Measurements from ENCODE around the gene STAT6. TPM values are rescaled to one million over a fixed set of nuclear protein-coding genes. Genes with fewer than 3 reads are reported as not detected.
"Not testable (repeated sequence)": the region's sequence is repeated elsewhere in the genome, so short reads cannot be mapped to it uniquely, and the experiment has no call there.

The STAT6 gene
- total and polyA plus RNA-seq, 4 donors, result 99.8 to 382 (median 229) TPM

- intact Hi-C loops (cut with DNase I), result no loop called here
- ATAC-seq (ENCODE audit: low FRiP score) (no peak), DNase-seq (no peak)
- no peak overlapping the region for H3K4me3 ChIP-seq (ENCODE audit: low read length in 2 of 2)
- peaks cover 2 to 4% of the 10 kb centered on the region in 2 donors for H3K4me1 ChIP-seq (ENCODE audit: control insufficient read depth in 1 of 2, insufficient read depth in 2 of 2, low read length in 2 of 2)
- no peaks in the 10 kb centered on the region for H3K36me3 ChIP-seq (ENCODE audit: control insufficient read depth in 1 of 2, insufficient read depth in 2 of 2, low read length in 1 of 2)
- no peaks in the 10 kb centered on the region for H3K27me3 ChIP-seq (ENCODE audit: control insufficient read depth in 1 of 2, insufficient read depth in 2 of 2, low read length in 1 of 2)
- H3K27ac ChIP-seq (ENCODE audit: low read depth in 1 of 2, low read length in 2 of 2), result no peak overlapping the region
- no peaks in the 10 kb centered on the region for H3K9me3 ChIP-seq (ENCODE audit: control insufficient read depth, low read length)
- WGBS, 2 donors, result 94% methylated on average over 11 of the region's 11 CpGs
Observed at GRCh38 chr12:57126061-57126460, 14.9 kb upstream of the STAT6 start.

GRCh38 chr12:57124261-57124877 is 13.2 kb upstream of the STAT6 start:
- ATAC-seq (ENCODE audit: low FRiP score) (peak; percentile 76), DNase-seq (peak in 1 of 2 donors; percentile 73)
- intact Hi-C loops (cut with DNase I), result loop anchor here (2.0 kb wide), 3 partner anchors 50 to 58 kb away; no protein-coding TSS in a partner anchor
- Histone ChIP-seq H3K27ac (ENCODE audit: low read depth in 1 of 2, low read length in 2 of 2) (no peak overlapping the region), H3K4me3 (ENCODE audit: low read length in 2 of 2) (no peak overlapping the region), H3K27me3 (ENCODE audit: control insufficient read depth in 1 of 2, insufficient read depth in 2 of 2, low read length in 1 of 2) (no peaks in the 10 kb centered on the region), H3K36me3 (ENCODE audit: control insufficient read depth in 1 of 2, insufficient read depth in 2 of 2, low read length in 1 of 2) (no peaks in the 10 kb centered on the region), H3K4me1 (ENCODE audit: control insufficient read depth in 1 of 2, insufficient read depth in 2 of 2, low read length in 2 of 2) (no peaks in the 10 kb centered on the region), H3K9me3 (ENCODE audit: control insufficient read depth, low read length) (no peaks in the 10 kb centered on the region)
- 13 to 14% methylated on average over 10 of the region's 10 CpGs for WGBS, 2 donors

- H3K27me3 ChIP-seq (ENCODE audit: control insufficient read depth in 1 of 2, insufficient read depth in 2 of 2, low read length in 1 of 2), result no peaks in the 10 kb centered on the region
- H3K9me3 ChIP-seq (ENCODE audit: control insufficient read depth, low read length), result no peaks in the 10 kb centered on the region
- no peak overlapping the region for H3K27ac ChIP-seq (ENCODE audit: low read depth in 1 of 2, low read length in 2 of 2)
- no peak for ATAC-seq (ENCODE audit: low FRiP score)
- intact Hi-C loops (cut with DNase I), result loop anchor here (2.0 kb wide), 3 partner anchors 51 to 59 kb away; no protein-coding TSS in a partner anchor
- no peak overlapping the region for H3K4me3 ChIP-seq (ENCODE audit: low read length in 2 of 2)
- DNase-seq, result no peak
- 26 to 28% methylated on average over 2 of the region's 2 CpGs for WGBS, 2 donors
- no peaks in the 10 kb centered on the region for H3K36me3 ChIP-seq (ENCODE audit: control insufficient read depth in 1 of 2, insufficient read depth in 2 of 2, low read length in 1 of 2)
- H3K4me1 ChIP-seq (ENCODE audit: control insufficient read depth in 1 of 2, insufficient read depth in 2 of 2, low read length in 2 of 2), result no peaks in the 10 kb centered on the region
Observed at GRCh38 chr12:57123813-57124212, 12.7 kb upstream of the STAT6 start.

- H3K4me3 ChIP-seq (ENCODE audit: low read length in 2 of 2); H3K27ac ChIP-seq (ENCODE audit: low read depth in 1 of 2, low read length in 2 of 2); H3K36me3 ChIP-seq (ENCODE audit: control insufficient read depth in 1 of 2, insufficient read depth in 2 of 2, low read length in 1 of 2); H3K27me3 ChIP-seq (ENCODE audit: control insufficient read depth in 1 of 2, insufficient read depth in 2 of 2, low read length in 1 of 2); H3K9me3 ChIP-seq (ENCODE audit: control insufficient read depth, low read length); DNase-seq; ATAC-seq (ENCODE audit: low FRiP score); H3K4me1 ChIP-seq (ENCODE audit: control insufficient read depth in 1 of 2, insufficient read depth in 2 of 2, low read length in 2 of 2); intact Hi-C loops (cut with DNase I): not testable (repeated sequence)
- 95 to 97% methylated on average over 11 of the region's 11 CpGs for WGBS, 2 donors
Observed at GRCh38 chr12:57120718-57121117, 9.6 kb upstream of the STAT6 start.

GRCh38 chr12:57119294-57120085 is 8.3 kb upstream of the STAT6 start:
- Histone ChIP-seq H3K27ac (ENCODE audit: low read depth in 1 of 2, low read length in 2 of 2) (no peak overlapping the region), H3K4me1 (ENCODE audit: control insufficient read depth in 1 of 2, insufficient read depth in 2 of 2, low read length in 2 of 2) (no peaks in the 10 kb centered on the region), H3K9me3 (ENCODE audit: control insufficient read depth, low read length) (no peaks in the 10 kb centered on the region), H3K36me3 (ENCODE audit: control insufficient read depth in 1 of 2, insufficient read depth in 2 of 2, low read length in 1 of 2) (no peaks in the 10 kb centered on the region), H3K27me3 (ENCODE audit: control insufficient read depth in 1 of 2, insufficient read depth in 2 of 2, low read length in 1 of 2) (no peaks in the 10 kb centered on the region), H3K4me3 (ENCODE audit: low read length in 2 of 2) (no peak overlapping the region)
- 91 to 92% methylated on average over 5 of the region's 5 CpGs for WGBS, 2 donors
- DNase-seq, result no peak
- intact Hi-C loops (cut with DNase I), result no loop called here
- no peak for ATAC-seq (ENCODE audit: low FRiP score)

GRCh38 chr12:57118711-57119271 is 7.6 kb upstream of the STAT6 start:
- ATAC-seq (ENCODE audit: low FRiP score), result peak; percentile 37
- no peaks in the 10 kb centered on the region for H3K4me1 ChIP-seq (ENCODE audit: control insufficient read depth in 1 of 2, insufficient read depth in 2 of 2, low read length in 2 of 2)
- H3K9me3 ChIP-seq (ENCODE audit: control insufficient read depth, low read length), result no peaks in the 10 kb centered on the region
- intact Hi-C loops (cut with DNase I), result no loop called here
- no peaks in the 10 kb centered on the region for H3K27me3 ChIP-seq (ENCODE audit: control insufficient read depth in 1 of 2, insufficient read depth in 2 of 2, low read length in 1 of 2)
- H3K4me3 ChIP-seq (ENCODE audit: low read length in 2 of 2), result no peak overlapping the region
- no peak overlapping the region for H3K27ac ChIP-seq (ENCODE audit: low read depth in 1 of 2, low read length in 2 of 2)
- no peaks in the 10 kb centered on the region for H3K36me3 ChIP-seq (ENCODE audit: control insufficient read depth in 1 of 2, insufficient read depth in 2 of 2, low read length in 1 of 2)
- WGBS, 2 donors, result 80 to 93% methylated on average over 1 of the region's 1 CpG
- no peak for DNase-seq

GRCh38 chr12:57116580-57117281 is 5.6 kb upstream of the STAT6 start:
- H3K9me3 ChIP-seq (ENCODE audit: control insufficient read depth, low read length), result no peaks in the 10 kb centered on the region
- H3K36me3 ChIP-seq (ENCODE audit: control insufficient read depth in 1 of 2, insufficient read depth in 2 of 2, low read length in 1 of 2), result no peaks in the 10 kb centered on the region
- intact Hi-C loops (cut with DNase I), result no loop called here
- WGBS, 2 donors, result 72 to 76% methylated on average over 5 of the region's 5 CpGs
- no peaks in the 10 kb centered on the region for H3K27me3 ChIP-seq (ENCODE audit: control insufficient read depth in 1 of 2, insufficient read depth in 2 of 2, low read length in 1 of 2)
- ATAC-seq (ENCODE audit: low FRiP score) (no peak), DNase-seq (no peak)
- H3K27ac ChIP-seq (ENCODE audit: low read depth in 1 of 2, low read length in 2 of 2), result no peak overlapping the region
- no peak overlapping the region for H3K4me3 ChIP-seq (ENCODE audit: low read length in 2 of 2)
- H3K4me1 ChIP-seq (ENCODE audit: control insufficient read depth in 1 of 2, insufficient read depth in 2 of 2, low read length in 2 of 2), result no peaks in the 10 kb centered on the region

- Histone ChIP-seq H3K27me3 (ENCODE audit: control insufficient read depth in 1 of 2, insufficient read depth in 2 of 2, low read length in 1 of 2) (no peaks in the 10 kb centered on the region), H3K4me1 (ENCODE audit: control insufficient read depth in 1 of 2, insufficient read depth in 2 of 2, low read length in 2 of 2) (no peaks in the 10 kb centered on the region), H3K36me3 (ENCODE audit: control insufficient read depth in 1 of 2, insufficient read depth in 2 of 2, low read length in 1 of 2) (no peaks in the 10 kb centered on the region), H3K9me3 (ENCODE audit: control insufficient read depth, low read length) (no peaks in the 10 kb centered on the region), H3K27ac (ENCODE audit: low read depth in 1 of 2, low read length in 2 of 2) (peak overlapping the region in 1 of 2 donors; percentile 2), H3K4me3 (ENCODE audit: low read length in 2 of 2) (no peak overlapping the region)
- peak; percentile 77 for ATAC-seq (ENCODE audit: low FRiP score)
- no peak for DNase-seq
- WGBS, 2 donors, result 46 to 53% methylated on average over 9 of the region's 9 CpGs
- intact Hi-C loops (cut with DNase I), result loop anchor here (1.0 to 5.0 kb wide), 2 partner anchors 43 to 105 kb away; partner anchors contain the start of gene ZBTB39 (in 1 of the 2)
Observed at GRCh38 chr12:57112492-57113294, 1.5 kb upstream of the STAT6 start.

Data from aorta (tissue), 5 donors.